GM23338 (cell line): ENCODE results near the gene FAAH. TPM values are rescaled to one million over a fixed set of nuclear protein-coding genes. Genes with fewer than 3 reads are reported as not detected.

Experiments
- EZH2 ChIP-seq: fragments of 200-600 bp; sonication (generic); IDR thresholded peaks from one replicate; pipeline ENCODE4 v1.8.0; 2017; ENCODE audit warnings: antibody characterized with exemption, mild to moderate bottlenecking, low read depth; ENCODE audit not compliant: unreplicated experiment
- POLR2AphosphoS5 ChIP-seq: IDR thresholded peaks from 2 replicates; pipeline ENCODE4 v1.6.1; 2016; ENCODE audit warnings: antibody characterized with exemption, low read depth
- polyA plus RNA-seq: library from polyadenylated mRNA; unstranded; fragments of >200 nt; fragmentation: Nextera tagmentation; extraction: Ambion mirVana; gene quantifications from 2 replicates; pipeline ENCODE4 v1.2.1, GENCODE V29; 2016
- total RNA-seq: library from RNA; depleted of rRNA; stranded (reverse); fragments of >200 nt; shearing (Covaris generic); gene quantifications from 2 replicates; pipeline ENCODE4 v1.2.3, GENCODE V29; 2014
- TF ChIP-seq, protein P1 (sequence below): fragments of 250-450 bp; sonication (Bioruptor Pico); IDR thresholded peaks from 2 replicates; pipeline ENCODE4 v1.5.0; 2020; ENCODE audit warnings: mild to moderate bottlenecking, moderate library complexity
- TF ChIP-seq, protein P2 (sequence below): IDR thresholded peaks from 2 replicates; pipeline ENCODE4 v1.6.1; 2016; ENCODE audit warnings: antibody characterized with exemption
- TF ChIP-seq, protein P3 (sequence below): IDR thresholded peaks from one replicate; pipeline ENCODE4 v1.6.1; 2018; ENCODE audit warnings: antibody characterized with exemption; ENCODE audit not compliant: unreplicated experiment

The FAAH gene
- total and polyA plus RNA-seq, 2 experiments from 2014 or later = 10.7 to 24.0 TPM

DNA sequence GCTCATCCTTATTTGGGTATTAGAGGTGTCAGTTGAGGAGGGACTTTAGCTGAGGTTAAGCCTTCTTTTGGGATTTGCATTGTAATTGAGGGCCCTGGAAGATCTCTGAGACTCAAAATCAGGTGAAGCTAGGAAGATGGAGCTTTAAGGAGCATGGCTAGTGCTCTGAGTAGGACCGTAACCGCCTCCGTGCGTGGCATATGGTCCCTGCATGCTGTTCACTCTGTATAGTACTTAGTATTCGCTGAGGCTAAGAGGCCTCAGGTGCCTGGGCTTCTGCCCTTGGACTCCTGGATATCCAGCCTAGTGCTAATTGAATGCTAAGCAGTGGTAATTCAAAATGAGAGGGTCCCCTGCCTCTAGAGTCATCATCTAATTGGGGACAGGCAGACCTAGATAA is 31.0 kb upstream of the FAAH start (continued):
- TF ChIP-seq, protein P1, sequence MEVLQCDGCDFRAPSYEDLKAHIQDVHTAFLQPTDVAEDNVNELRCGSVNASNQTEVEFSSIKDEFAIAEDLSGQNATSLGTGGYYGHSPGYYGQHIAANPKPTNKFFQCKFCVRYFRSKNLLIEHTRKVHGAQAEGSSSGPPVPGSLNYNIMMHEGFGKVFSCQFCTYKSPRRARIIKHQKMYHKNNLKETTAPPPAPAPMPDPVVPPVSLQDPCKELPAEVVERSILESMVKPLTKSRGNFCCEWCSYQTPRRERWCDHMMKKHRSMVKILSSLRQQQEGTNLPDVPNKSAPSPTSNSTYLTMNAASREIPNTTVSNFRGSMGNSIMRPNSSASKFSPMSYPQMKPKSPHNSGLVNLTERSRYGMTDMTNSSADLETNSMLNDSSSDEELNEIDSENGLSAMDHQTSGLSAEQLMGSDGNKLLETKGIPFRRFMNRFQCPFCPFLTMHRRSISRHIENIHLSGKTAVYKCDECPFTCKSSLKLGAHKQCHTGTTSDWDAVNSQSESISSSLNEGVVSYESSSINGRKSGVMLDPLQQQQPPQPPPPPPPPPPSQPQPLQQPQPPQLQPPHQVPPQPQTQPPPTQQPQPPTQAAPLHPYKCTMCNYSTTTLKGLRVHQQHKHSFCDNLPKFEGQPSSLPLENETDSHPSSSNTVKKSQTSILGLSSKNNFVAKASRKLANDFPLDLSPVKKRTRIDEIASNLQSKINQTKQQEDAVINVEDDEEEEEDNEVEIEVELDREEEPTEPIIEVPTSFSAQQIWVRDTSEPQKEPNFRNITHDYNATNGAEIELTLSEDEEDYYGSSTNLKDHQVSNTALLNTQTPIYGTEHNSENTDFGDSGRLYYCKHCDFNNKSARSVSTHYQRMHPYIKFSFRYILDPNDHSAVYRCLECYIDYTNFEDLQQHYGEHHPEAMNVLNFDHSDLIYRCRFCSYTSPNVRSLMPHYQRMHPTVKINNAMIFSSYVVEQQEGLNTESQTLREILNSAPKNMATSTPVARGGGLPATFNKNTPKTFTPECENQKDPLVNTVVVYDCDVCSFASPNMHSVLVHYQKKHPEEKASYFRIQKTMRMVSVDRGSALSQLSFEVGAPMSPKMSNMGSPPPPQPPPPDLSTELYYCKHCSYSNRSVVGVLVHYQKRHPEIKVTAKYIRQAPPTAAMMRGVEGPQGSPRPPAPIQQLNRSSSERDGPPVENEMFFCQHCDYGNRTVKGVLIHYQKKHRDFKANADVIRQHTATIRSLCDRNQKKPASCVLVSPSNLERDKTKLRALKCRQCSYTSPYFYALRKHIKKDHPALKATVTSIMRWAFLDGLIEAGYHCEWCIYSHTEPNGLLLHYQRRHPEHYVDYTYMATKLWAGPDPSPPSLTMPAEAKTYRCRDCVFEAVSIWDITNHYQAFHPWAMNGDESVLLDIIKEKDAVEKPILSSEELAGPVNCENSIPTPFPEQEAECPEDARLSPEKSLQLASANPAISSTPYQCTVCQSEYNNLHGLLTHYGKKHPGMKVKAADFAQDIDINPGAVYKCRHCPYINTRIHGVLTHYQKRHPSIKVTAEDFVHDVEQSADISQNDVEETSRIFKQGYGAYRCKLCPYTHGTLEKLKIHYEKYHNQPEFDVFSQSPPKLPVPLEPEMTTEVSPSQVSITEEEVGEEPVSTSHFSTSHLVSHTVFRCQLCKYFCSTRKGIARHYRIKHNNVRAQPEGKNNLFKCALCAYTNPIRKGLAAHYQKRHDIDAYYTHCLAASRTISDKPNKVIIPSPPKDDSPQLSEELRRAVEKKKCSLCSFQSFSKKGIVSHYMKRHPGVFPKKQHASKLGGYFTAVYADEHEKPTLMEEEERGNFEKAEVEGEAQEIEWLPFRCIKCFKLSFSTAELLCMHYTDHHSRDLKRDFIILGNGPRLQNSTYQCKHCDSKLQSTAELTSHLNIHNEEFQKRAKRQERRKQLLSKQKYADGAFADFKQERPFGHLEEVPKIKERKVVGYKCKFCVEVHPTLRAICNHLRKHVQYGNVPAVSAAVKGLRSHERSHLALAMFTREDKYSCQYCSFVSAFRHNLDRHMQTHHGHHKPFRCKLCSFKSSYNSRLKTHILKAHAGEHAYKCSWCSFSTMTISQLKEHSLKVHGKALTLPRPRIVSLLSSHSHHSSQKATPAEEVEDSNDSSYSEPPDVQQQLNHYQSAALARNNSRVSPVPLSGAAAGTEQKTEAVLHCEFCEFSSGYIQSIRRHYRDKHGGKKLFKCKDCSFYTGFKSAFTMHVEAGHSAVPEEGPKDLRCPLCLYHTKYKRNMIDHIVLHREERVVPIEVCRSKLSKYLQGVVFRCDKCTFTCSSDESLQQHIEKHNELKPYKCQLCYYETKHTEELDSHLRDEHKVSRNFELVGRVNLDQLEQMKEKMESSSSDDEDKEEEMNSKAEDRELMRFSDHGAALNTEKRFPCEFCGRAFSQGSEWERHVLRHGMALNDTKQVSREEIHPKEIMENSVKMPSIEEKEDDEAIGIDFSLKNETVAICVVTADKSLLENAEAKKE (CRISPR knock-in tag) = no peak
- TF ChIP-seq EZH2 = no peak
- no peak for TF ChIP-seq POLR2AphosphoS5
- TF ChIP-seq, protein P2, sequence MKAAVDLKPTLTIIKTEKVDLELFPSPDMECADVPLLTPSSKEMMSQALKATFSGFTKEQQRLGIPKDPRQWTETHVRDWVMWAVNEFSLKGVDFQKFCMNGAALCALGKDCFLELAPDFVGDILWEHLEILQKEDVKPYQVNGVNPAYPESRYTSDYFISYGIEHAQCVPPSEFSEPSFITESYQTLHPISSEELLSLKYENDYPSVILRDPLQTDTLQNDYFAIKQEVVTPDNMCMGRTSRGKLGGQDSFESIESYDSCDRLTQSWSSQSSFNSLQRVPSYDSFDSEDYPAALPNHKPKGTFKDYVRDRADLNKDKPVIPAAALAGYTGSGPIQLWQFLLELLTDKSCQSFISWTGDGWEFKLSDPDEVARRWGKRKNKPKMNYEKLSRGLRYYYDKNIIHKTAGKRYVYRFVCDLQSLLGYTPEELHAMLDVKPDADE = no peak
- TF ChIP-seq, protein P3, sequence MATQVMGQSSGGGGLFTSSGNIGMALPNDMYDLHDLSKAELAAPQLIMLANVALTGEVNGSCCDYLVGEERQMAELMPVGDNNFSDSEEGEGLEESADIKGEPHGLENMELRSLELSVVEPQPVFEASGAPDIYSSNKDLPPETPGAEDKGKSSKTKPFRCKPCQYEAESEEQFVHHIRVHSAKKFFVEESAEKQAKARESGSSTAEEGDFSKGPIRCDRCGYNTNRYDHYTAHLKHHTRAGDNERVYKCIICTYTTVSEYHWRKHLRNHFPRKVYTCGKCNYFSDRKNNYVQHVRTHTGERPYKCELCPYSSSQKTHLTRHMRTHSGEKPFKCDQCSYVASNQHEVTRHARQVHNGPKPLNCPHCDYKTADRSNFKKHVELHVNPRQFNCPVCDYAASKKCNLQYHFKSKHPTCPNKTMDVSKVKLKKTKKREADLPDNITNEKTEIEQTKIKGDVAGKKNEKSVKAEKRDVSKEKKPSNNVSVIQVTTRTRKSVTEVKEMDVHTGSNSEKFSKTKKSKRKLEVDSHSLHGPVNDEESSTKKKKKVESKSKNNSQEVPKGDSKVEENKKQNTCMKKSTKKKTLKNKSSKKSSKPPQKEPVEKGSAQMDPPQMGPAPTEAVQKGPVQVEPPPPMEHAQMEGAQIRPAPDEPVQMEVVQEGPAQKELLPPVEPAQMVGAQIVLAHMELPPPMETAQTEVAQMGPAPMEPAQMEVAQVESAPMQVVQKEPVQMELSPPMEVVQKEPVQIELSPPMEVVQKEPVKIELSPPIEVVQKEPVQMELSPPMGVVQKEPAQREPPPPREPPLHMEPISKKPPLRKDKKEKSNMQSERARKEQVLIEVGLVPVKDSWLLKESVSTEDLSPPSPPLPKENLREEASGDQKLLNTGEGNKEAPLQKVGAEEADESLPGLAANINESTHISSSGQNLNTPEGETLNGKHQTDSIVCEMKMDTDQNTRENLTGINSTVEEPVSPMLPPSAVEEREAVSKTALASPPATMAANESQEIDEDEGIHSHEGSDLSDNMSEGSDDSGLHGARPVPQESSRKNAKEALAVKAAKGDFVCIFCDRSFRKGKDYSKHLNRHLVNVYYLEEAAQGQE = no peak
